ENCODE results near the gene C6orf47. TPM values are rescaled to one million over a fixed set of nuclear protein-coding genes. Genes with fewer than 3 reads are reported as not detected.

The C6orf47 gene
- total and polyA plus RNA-seq, 2 of the 8 experiments (the other 6 are each of a cell fraction or from before 2014, with no cell fraction given), result 4.7 to 14.6 TPM

GRCh38 chr6:31636698-31637596 lies 23.6 kb downstream of the C6orf47 start:
- H3K9me3 ChIP-seq (ENCODE audit: insufficient read depth in 2 of 2, low read depth in 1 of 2, low read length in 1 of 2), result no peaks in the 10 kb centered on the region
- H3K23ac ChIP-seq (ENCODE audit: insufficient read length), result no peak overlapping the region
- POLR2A ChIA-PET (ENCODE audit: partially characterized antibody), result interaction anchor here (1.0 to 34.9 kb wide), 9 partner anchors 8 to 159 kb away, joined by 3 to 883 read pairs (median 7); partner anchors contain the start of genes APOM, BAG6, C6orf47 and CSNK2B
- no peak overlapping the region for H2BK5ac ChIP-seq (ENCODE audit: low read depth, low read length)
- WGBS, 2 experiments (ENCODE audit: extremely low coverage in 1 of 2, insufficient coverage in 1 of 2, insufficient read length in 1 of 2, insufficient replicate concordance in 2 of 2, low coverage in 1 of 2, low lambda C conversion rate in 2 of 2, missing lambda C conversion rate in 1 of 2), result 91% methylated on average over 26 of the region's 27 CpGs; no CpG with 5 or more reads in 1 of the 2 experiments
- H3K27me3 ChIP-seq (replicated peaks in 1 of 4; ENCODE audit: control insufficient read depth in 3 of 4, extremely low read depth in 1 of 4, insufficient read depth in 3 of 4, low read length in 3 of 4), result no peaks in the 10 kb centered on the region
- no peak overlapping the region for H2AFZ ChIP-seq (ENCODE audit: low read length)
- no peak overlapping the region for H2BK15ac ChIP-seq (ENCODE audit: low read length)
- no peak overlapping the region for H3K18ac ChIP-seq (ENCODE audit: extremely low read depth, low read length)
- H3K27ac ChIP-seq (ENCODE audit: low read depth, low read length), result no peak overlapping the region
- no peak overlapping the region for H4K91ac ChIP-seq (replicated peaks; ENCODE audit: insufficient read length, low read length)
- no peak overlapping the region for H2BK12ac ChIP-seq (ENCODE audit: low read depth, low read length)
- CTCF ChIA-PET (ENCODE audit: partially characterized antibody), result interaction anchor here (1.0 to 1.9 kb wide), 4 partner anchors 8 to 86 kb away, joined by 3 to 10 read pairs (median 4); partner anchors contain the start of gene C6orf47
- H3K23me2 ChIP-seq (ENCODE audit: low read depth, low read length), result no peaks in the 10 kb centered on the region
- H3K4ac ChIP-seq (replicated peaks; ENCODE audit: insufficient read length, low read depth, low read length), result no peak overlapping the region
- H4K5ac ChIP-seq (ENCODE audit: insufficient read length, low read depth, low read length), result no peak overlapping the region
- H3K14ac ChIP-seq (ENCODE audit: insufficient read length), result no peak overlapping the region
- no peak overlapping the region for H3K4me2 ChIP-seq (ENCODE audit: insufficient read depth in 1 of 2, low read depth in 2 of 2, low read length in 2 of 2)
- no peak overlapping the region for H3K9ac ChIP-seq (replicated peaks in 1 of 4; ENCODE audit: extremely low read depth in 1 of 4, low read depth in 3 of 4, low read length in 3 of 4)
- no peak overlapping the region for H2BK120ac ChIP-seq (replicated peaks; ENCODE audit: low read depth, low read length)
- no peak overlapping the region for H2AK5ac ChIP-seq (ENCODE audit: low read depth, low read length)
- peaks cover 18 to 19% of the 10 kb centered on the region in 2 experiments for H4K20me1 ChIP-seq (replicated peaks in 1 of 2; ENCODE audit: control insufficient read depth in 1 of 2, insufficient read depth in 2 of 2, low read length in 2 of 2)
- DNase-seq (ENCODE audit: low read depth in 1 of 2, low spot score in 2 of 2), result no peak
- H2BK20ac ChIP-seq (ENCODE audit: low read length), result no peak overlapping the region
- peaks cover 65 to 98% (median 83%) of the 10 kb centered on the region in 4 experiments for H3K36me3 ChIP-seq (ENCODE audit: control insufficient read depth in 2 of 4, insufficient read depth in 4 of 4, low read length in 3 of 4)
- no peak overlapping the region for H3K56ac ChIP-seq (replicated peaks; ENCODE audit: insufficient read length, low read depth, low read length)
- no peaks in the 10 kb centered on the region for H3K4me1 ChIP-seq (replicated peaks in 1 of 4; ENCODE audit: control insufficient read depth in 3 of 4, insufficient read depth in 4 of 4, low read length in 3 of 4)
- FAIRE-seq, result no peak
- peak; percentile 26; the same call in 1 of the 2 replicates for TF ChIP-seq POLR2AphosphoS5 (IDR thresholded peaks at IDR 0.05; ENCODE audit: low read depth, low read length)
- TF ChIP-seq, protein P1, sequence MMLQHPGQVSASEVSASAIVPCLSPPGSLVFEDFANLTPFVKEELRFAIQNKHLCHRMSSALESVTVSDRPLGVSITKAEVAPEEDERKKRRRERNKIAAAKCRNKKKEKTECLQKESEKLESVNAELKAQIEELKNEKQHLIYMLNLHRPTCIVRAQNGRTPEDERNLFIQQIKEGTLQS (IDR thresholded peaks at IDR 0.05; ENCODE audit: insufficient read depth, low read depth, low read length), result no peak
- no peak for TF ChIP-seq GTF2F1 (IDR thresholded peaks at IDR 0.05; ENCODE audit: borderline replicate concordance, low read depth, low read length)
- H4K8ac ChIP-seq (ENCODE audit: extremely low read depth, insufficient read depth, low read length), result no peak overlapping the region
- H3K4me3 ChIP-seq (ENCODE audit: extremely low read depth in 1 of 4, insufficient read depth in 2 of 4, low read depth in 3 of 4, low read length in 4 of 4), result no peak overlapping the region
- no peaks in the 10 kb centered on the region; a peak in 1 of 4 replicates for H3K79me2 ChIP-seq (ENCODE audit: control insufficient read depth in 1 of 2, insufficient read depth in 2 of 2, low read length in 2 of 2)
- H3K79me1 ChIP-seq (ENCODE audit: low read depth, low read length), result peaks cover 3% of the 10 kb centered on the region; the same call in 1 of the 2 replicates
